HG03469 (cell line): Measurements from ENCODE around the gene TLK1.
"Not testable (repeated sequence)": the region's sequence is repeated elsewhere in the genome, so short reads cannot be mapped to it uniquely, and the experiment has no call there.

Experiments
- ATAC-seq: cut with Tn5 transposase; IDR thresholded peaks from one replicate; pipeline ENCODE4 v1.9.1; 2021; ENCODE audit warnings: mild to moderate bottlenecking, moderate library complexity, moderate number of reproducible peaks; ENCODE audit not compliant: unreplicated experiment

The TLK1 gene

DNA sequence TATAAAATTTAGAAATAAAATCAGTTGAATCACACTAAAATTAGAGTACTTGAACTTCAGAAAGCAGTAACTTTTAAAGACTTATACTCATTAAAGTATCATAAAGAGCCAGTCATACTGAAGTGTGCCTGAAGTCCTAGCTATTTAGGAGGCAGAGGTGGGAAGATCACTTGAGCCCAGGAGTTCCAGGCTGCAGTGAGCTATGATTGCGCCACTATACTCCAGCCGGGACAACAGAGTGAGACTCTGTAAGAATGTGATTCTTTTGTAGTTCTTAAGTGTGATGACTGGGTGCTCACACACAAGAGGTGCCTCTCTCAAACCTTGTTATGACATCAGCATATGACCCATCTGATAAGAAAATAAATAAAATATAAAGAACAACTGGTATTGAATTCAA lies 14.6 kb downstream of the TLK1 start:
- ATAC-seq: no peak

DNA sequence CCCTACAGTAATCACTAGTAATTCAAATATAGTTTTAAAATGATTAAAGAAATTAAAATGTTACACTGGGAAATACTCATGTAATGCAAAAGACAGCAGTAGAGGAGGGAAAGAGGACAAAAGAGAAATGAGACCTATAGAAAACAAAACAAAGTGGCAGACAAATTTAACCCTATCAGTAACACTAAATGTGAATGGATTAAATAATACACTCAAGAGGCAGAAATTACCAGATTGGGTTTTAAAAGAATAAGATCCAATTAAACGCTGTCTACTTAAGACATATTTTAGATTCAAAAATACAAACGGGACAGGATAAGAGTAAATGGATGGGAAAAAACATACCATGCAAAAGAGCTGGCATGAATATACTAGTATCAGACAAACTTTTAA lies 17.0 kb downstream of the TLK1 start:
- ATAC-seq: no peak

DNA sequence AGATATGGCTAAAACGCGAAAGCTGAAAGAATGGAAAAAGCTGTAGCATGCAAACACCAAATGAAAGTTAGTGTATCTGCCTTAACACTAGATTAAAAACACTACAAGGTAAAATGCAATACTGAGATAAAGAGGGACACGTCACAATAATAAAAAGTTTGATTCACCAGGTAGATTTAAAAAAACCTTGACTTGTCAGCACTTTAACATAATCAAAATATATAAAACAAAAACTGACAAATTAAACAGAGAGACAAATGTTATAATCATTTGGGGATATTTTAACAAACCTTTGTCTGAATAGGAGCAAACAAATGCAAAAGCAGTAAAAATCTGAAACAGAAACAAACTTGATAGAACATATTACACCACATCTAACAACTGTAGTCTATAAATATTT lies 18.3 kb downstream of the TLK1 start:
- ATAC-seq: no peak

DNA sequence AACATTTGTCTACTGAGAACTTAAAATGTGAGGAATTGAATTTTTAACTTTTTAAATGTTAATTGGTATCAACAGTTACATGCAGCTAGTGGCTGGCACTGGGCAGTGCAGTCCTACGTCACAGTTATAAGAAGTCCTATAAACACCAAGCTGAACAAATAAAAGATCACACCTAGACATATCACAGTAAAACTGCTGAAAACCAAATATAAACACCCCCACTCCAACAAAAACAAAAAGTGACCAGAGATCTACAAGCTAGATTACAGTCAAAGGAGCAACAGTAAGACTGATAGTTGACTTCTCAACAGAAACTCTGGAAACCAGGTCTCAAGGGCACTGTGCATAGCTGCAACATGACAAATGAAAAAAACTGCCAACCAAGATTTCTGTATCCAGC lies 19.4 kb downstream of the TLK1 start:
- no peak for ATAC-seq

DNA sequence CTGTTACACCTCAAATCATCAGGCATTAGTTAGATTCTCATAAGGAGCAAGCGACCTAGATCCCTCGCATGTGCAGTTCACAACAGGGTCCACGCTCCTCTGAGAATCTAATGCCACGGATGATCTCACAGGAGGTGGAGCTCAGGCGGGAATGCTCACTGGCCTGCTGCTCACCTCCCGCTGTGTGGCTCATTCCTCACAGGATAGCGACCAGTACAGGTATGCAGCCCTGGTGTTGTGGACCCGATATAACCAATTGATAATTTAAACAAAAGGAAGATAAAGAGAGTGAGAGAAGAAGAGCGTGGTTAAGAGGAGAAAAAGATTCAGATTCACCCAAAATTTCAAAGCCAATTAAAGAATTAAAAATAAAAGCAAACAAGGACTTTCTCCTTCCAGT lies 20.8 kb downstream of the TLK1 start:
- ATAC-seq: no peak

DNA sequence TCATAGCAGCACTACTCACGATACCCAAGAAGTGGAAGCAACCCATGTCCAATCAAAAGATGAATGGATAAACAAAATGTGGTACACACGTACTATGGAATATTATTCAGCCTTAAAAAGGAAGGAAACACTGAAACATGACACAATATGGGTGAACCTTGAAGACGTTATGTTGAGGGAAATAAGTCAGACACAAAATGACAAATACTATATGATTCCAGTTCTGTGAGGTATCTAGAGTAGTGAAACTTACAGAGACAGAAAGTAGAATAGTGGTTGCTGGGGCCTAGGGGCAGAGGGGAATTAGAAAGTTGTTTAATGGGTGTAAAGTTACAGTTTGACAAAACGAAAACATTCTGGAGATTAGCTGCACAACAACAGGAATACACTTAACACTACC lies 24.7 kb downstream of the TLK1 start:
- no peak for ATAC-seq

DNA sequence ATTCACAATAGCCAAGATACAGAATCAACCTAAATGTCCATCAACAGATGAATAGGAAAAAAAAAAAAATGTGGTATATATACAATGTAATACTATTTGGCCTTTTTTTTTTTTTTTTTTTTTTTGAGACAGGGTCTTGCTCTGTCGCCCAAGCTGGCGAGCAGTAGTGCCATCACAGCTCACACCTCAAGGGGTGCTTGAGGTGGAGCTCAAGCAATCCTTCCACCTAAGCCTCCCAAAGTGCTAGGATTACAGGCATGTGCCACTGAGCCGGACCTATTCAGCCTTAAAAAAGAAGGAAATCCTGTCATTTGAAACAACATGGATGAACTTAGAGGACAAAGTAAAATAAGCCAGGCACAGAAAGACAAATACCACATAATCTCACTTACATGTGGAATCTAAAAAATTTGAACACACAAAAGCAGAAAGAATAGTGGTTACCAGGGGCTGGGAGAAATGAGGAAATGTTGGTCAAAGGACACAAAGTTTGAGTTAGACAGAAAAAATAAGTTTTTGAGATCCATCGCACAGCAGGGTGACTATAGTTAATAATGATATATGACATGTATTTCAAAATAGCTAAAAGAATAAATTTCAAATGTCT lies 26.0 kb downstream of the TLK1 start:
- no peak for ATAC-seq

DNA sequence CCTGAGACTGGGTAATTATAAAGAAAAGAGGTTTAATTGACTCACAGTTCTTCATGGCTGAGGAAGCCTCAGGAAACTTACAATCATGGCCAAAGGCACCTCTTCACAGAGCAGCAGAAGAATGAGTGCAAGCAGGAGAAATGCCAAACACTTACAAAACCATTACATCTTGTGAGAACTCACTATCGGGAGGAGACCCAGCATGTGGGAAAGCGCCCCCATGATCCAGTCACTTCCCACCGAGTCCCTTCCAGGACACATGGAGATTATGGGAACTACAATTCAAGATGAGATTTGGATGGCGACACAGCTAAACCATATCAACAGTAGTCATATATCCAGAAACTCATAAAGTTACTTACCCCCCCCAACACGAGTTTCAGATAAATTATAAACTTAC lies 28.6 kb downstream of the TLK1 start:
- ATAC-seq: no peak

DNA sequence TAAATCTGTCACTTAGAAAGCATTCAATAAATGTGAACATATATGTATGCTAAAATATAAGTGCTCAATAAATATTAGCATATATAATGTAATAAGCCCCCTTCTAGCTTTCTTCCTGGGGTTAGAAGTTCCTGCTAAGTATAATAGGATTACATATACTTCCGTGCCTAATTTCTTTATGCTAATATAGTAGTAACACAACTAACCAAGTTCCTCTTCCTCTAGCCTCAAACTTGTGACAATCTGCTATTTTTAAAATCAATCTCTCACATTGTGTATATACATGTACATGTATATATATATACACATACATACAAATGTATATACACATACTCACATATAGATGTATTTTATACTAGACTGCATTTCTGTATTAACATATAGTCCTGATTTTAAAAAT lies 32.2 kb downstream of the TLK1 start:
- no peak for ATAC-seq

DNA sequence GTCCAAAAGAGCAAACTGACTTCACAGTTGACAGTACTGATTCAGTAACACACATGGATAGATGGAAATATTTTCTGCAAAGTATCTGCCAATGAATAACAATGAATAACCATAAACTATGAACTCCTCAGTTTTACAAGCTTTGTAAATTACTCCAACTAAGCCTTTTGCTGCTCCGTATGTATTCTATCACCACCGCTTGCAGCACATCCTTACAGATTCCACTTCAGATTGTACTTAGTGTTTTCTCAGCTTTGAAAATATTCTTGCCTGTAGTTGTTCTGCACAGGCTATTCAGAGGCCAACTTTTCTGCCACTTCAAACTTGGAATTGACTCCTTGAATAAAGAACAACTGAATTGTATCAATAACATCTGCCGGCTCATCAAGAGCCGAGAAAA lies 36.2 kb downstream of the TLK1 start:
- no peak for ATAC-seq

DNA sequence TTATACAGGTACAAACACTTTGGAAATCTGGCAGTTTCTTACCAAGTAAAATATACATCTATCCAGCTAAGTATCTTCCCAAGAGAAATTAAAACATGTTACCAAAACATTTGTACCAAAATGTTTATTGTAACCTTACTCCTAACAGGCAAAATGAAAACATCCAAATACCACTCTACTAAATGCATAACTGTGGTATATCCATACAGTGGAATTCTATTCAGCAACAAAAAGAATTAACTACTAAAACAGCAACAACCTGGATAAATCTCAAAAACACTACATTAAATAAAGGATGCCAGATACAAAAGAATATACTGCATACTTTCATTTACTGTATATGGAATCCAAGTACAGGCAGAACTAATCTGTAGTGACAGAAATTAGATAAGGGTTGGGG lies 51.1 kb downstream of the TLK1 start:
- no peak for ATAC-seq

DNA sequence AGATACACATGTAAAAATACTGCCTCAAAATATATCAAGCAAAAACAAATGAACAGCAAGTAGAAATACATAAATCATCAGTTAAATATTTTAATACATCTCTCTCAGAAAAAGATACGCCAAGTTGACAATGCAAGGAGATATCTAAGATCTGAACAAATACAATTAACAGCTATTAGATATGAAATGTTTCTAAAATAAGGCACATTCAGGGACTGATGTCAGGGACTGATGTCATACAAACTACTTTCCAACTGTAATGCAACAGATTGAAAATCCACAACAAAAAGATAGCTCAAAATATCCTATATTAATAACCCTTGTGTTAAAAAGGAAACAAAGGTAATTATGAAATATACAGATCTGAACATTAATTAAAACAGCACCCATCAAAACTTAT lies 51.7 kb downstream of the TLK1 start:
- ATAC-seq: no peak

DNA sequence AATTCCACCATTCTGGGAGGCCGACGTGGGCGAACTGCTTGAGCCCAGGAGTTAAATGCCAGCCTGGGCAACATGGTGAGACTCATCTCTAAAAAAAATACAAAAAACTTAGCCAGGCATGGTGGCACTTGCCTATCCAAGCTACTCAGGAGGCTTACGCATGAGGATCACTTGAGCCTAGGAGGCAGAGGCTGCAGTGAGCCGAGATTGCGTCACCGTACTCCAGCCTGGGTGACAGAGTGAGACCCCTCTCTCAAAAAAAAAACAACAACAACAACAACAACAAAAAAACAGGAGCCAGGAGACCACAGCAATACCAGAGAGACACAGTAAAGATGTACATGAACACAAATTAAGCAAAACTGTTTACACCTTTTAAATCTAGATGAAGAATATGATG lies 52.9 kb downstream of the TLK1 start:
- ATAC-seq: no peak

DNA sequence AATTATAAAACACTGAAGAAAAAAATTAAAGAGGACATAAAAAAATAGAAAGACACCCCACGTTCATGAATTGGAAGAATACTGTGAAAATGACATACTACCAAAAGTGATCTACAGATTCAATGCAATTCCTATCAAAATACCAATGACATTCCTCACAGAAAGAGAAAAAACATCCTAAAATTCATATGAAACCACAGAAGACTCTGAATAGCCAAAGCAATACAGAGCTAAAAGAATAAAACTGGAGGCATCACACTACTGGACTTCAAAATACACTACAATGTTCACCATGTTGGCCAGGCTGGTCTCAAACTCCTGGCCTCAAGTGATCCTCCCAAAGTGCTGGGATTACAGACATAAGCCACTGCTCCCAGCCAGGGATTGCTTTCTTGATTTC lies 56.3 kb downstream of the TLK1 start:
- no peak for ATAC-seq

DNA sequence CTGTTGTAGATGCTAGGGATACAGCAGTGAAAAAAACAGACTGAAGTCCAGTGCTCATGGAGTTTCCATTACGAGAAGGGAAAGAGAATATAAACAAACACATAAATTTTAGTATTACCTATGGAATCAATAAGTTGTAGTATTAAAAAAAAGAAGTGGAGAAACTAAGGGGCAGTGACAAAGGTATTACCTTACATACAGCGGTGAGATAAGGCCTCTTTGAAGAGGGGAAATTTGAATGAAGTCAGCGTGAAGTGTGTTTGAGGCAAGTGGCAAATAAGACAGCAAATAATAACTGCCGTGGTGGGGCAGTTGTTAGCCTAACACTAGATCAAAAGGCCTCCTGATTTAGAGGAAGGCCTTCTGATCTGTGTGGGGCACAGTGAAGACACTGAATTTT lies 57.9 kb downstream of the TLK1 start:
- no peak for ATAC-seq

DNA sequence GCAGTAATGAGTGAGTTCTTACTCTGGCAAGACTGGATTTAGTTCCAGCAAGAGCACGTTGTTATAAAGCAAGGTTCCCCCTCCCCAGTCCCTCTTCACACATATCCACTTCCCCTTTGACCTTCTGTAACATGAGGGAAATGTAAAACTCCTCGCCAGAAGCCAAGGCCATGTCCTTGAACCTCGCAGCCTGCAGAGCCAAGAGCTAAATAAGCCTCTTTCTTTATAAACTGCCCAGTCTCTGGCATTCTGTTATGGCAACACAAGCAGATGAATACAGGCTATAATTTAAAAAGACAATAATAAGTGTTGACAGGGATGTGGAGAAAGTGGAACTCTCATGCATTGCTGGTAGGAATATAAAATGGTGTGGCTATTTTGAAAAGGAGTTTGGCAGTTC lies 60.3 kb downstream of the TLK1 start:
- ATAC-seq: no peak

DNA sequence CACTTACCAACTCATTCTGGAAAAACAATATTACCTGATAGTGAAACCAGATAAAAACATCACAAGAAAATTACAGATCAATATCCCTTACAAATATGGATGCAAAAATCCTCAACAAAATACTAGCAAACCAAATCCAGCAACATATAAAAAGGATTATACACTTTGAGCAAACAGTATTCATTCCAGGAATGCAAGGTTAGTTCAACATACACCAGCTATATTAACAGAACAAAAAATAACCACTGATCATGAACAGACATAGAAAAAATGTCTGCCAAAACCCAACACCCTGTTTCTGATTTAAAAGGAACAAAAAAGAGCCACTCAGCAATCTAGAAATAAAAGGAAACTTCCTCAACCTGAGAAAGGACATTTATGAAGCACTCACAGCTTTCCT lies 62.1 kb downstream of the TLK1 start:
- no peak for ATAC-seq

DNA sequence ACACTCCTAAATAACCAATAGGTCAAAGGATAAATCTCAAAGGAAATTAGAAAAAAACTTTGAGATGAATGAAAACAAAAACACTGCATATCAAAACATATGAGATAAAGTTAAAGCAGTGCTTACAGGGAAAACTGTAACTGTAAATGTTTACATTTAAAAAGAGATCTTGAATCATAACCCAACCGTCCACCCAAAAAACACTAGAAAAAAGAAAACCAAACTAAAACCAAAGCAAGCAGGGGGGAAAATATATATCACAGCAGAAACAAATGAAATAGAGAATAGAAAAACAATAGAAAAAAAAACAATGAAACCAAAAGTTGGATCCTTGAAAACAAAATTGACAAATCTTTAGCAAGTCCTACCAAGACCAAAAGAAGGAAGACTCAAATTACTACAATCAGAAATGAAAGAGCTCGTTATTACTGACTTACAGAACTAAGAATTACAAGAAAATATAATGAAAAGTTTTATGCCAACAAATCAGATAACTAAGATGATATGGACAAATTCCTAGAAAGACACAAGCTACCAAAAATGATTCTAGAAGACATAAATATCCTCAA lies 65.6 kb downstream of the TLK1 start:
- ATAC-seq: no peak

DNA sequence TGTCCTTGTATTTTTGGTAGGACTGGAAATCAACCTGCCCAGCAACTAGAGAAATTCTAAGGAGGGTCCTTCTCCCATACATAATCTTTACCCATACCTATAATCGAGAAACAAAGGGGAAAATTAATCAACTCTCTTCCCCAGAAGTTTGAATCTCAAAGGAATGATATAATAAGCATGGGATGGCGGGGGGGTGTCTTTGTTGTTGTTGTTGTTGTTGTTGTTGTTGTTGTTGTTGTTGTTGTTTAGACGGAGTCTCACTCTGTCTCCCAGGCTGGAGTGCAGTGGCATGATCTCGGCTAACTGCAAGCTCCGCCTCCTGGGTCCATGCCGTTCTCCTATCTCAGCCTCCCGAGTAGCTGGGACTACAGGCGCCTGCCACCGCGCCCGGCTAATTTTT lies 69.2 kb downstream of the TLK1 start:
- not testable (repeated sequence) for ATAC-seq

DNA sequence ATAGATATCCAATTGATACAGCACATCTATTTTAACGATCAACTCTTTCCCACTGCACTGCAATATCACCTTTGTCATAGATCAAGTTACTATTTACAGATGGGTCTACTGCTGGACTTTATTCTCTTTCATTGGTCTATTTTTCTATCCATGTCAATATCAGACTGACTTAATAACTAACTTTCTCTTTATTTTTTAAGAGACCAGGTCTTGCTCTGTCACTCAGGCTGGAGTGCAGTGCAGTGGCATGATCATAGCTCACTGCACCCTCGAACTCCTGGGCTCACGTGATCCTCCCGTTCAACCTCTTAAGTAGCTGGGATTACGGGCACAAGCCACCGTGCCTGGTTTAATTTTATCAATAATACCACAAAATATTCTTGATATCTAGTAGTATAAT lies 71.2 kb downstream of the TLK1 start:
- ATAC-seq: no peak

DNA sequence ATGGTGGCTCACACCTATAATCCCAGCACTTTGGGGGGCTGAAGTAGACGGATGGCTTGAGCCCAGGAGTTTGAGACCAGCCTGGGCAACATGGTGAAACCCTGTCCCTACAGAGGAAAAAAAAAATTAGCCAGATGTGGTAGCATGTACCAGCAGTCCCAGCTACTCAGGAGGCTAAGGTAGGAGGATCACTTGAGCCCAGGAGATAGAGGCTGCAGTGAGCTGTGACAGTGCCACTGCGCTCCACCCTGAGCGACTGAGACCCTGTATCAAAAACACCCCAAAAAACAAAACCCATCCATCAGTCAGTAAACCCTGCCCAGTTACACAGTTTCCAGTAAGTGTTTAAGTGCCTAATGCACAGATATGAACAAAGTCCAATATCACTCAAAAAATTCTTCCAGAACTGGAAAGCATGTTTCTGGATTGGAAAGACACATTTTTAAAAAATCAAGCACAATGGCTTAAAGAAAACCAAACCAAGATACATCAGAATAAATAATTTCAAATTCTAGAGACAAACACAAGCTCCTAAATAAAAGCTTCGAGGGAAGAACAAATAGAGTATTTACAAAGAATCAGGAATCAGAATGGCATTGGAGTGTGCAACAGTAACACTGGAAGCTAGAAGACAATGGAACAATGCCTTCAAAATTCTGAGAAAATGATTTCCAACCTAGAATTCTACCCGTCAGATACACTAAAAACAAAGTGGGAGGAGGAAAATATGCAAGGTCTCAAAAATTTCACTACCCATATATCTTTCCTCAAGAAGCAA lies 72.4 kb downstream of the TLK1 start:
- no peak for ATAC-seq

DNA sequence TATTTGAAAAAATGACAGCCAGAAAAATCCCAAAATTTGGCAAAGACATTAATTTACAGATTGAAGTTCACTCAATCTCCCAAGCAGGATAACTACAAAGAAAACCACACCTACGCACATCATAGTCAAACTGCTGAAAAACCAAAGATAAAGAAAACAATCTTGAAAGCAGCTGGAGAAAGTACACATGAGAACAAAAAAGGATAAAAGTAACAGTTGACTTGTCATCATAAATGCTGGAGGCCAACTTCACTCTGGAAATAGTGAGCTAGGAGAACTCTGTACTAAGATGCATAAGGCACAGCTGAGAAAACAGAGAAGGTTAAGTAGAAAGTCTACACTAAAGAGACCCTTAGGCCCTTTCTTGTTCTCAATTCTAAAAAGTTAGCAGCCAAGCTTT lies 73.1 kb downstream of the TLK1 start:
- no peak for ATAC-seq
